NCI-H146 treated with DMSO at 0.1 percent for 48 hours (cell line): ENCODE measurements around the gene INTS6.

ENCODE experiments used
- DNase-seq: peaks from one replicate; lab custom pipeline; 2025; ENCODE audit not compliant: unreplicated experiment; lab: John Stamatoyannopoulos, UW

INTS6 gene

DNA sequence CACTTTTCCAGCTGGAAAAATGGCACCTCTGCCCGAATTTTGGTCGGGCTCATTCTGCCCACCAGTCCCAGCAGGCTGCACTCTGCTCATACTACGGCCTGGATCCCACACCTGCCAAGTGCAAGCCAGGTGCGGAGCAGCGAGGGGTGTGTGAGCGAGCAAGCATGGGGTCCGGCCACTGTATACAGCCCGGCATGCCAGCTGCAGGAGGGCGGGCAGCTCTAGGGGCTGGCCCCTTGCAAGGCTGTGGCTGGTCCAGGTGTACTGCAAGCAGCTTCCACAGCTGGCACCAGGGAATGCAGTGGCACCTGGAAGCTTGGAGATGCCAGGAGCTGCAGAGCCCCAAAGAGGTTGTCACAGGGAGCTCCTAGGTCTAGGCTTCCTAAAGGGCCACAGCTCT, 2.7 kb upstream of the INTS6 start:
- DNase-seq: no peak

DNA sequence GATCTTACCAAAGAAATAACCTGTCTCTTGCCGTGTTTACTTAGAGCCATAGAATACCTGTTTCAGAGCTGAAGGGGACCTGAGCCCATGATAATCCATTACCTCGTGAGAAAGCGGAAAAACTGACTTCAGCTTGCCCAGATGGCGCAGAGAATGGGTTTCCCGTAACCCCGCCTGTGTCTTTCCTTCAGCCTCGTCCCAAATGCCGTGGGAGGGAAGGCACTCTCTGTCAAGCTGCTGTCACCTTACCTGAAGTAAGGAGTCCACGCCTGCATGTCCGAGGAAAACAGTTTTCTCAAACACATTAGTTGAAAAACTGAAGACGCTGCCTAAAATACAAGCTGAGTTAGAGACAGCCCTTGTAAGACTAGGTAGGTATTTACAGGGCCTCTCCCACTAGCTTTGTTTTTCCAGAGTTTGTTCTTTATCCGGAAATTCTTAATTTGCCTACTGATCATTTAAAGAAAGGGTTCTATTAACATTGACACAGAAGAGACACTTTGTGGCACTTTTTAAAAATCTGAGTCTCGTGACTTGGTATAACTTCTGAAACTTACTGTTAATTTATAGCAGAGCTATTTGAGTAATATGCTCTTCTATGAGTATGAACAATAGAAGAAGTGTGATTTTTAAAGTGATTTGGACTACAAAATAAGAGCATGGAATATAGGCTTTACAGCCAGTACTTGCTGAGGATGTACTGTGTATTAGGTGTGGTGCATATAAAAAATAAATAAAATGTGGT, 1.3 kb upstream of the INTS6 start:
- peak; percentile 35 for DNase-seq

DNA sequence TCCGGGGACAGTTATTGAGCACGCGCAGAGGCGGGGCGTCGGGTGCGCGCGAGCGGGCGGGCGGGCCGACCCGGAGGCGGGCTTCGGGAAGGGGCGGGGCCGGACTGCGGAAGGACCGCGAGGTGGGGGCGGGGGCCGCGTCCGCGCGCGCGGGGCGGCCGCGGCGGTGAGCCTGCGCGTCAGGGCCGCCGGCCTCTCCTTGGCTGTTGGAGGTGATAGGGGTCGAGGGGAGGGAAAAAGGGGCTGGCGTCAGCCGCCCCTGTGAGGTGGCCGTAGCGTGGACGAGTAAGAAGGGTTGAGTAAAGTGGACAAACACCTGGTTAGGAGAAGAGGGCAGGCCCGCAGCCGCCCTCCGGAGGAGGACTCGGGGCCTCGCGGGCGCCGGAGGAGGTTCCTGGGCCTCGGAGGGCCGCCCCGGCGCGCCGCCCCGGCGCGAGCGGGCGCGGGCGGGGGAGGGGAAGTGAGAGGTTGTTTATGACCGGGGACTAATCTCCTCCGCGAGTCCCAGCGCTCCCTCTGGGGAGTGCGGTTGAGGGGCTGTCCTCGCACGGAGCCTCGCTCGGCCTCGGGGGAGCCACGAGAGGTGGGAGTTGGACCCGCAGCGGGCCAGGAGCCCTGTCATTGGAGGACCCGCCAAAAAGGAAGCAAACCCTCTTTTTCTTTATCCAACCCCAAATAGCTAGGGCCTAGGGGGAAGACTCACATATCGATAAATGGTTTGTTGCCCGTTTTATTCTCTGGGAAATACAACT, 547 bp upstream of the INTS6 start:
- DNase-seq: peak; percentile 85

DNA sequence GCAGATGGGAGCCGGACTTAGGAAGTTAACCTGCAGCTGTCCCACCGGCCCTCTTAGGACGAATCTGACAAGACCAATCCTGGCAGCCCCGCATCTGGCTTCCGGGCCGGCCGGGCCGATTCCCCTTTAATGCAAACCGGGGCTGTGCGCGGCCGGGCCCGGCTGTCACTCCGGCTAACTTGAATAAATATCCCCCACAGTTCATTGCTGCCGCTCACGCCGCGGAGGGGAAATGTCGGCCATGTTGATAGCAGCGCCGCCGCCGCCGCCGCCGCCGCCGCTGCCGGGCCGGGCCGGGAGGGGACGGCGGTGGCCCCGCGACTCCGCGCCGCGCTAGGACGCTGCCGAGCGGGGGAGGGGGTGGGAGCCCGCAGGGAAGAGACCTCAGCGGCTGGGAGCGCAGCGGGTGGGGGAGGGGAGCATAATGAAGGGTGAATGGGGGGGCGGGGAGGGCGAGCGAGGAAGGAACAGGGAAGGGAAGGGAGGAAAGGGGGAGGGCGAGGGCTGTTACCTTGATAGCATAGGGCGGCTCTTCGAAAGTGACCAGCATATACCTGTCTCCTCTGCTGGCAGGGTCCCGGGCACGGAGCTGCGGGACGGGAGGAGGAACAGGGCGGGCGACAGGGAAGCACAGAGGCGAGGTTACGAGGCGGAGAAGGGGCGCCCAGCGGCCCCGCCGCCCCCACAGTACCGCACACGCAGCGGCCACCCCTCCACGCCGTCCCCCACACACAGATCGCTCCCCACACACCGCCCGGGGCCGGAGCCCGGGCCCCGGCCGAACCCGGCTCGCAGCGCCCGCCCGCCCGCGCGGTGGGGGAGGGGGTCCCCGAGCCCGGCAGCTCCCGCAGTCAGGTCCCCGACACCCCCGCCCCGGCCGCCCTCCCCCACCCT, 1.1 kb downstream of the INTS6 start:
- DNase-seq: peak; percentile 36

DNA sequence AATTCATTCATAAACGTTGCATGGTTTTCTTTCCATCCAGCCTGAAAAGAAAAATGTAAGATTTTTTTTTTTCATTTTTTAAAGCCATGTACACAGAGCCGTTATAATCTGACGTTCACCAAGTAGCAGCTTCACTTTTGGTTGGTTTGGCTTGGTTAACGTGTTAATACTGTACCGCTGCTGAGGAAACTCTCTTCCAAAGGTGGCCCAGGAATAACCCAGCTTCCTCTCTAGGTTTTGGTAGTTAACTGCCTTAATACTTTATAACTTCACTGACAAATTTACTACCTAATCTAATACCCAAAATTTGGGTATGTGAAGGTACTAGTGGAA, 1.7 kb downstream of the INTS6 start:
- no peak for DNase-seq

DNA sequence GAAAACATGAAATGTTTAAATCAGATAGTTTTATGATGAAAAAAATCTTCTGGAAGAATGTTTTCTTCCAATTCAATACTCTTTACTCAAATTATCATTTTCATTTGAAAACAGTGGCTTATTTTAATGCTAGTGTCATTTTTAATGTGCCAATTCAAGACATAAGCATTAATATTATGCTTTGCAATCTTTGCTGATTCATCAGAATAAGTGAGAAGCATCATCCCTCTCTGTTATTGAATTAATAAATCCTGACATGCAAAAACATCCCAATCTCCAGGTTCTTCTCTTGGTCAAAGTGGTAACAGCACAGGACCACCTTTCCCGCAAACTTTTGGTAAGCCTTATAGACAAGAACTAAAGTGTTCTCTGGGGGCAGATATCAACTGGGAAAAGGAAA, 3.8 kb downstream of the INTS6 start:
- DNase-seq: no peak

DNA sequence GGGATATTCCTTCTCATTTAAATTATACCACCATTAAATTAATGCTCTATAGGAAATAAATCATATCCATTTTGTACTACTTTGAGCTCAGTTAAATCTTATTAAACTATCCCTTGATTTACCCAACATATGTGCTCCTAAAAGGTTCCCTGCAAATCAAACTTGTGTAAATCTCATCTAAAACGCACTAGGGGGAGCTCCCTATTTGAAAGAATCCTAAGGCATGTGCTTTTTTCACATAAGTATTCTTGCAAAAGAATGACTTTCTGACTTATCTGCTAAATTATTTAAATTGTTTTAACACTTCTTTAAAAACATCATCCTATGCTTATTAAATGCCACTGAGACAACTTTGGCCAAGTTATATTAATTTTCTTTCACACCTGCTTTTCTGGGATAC, 7.9 kb downstream of the INTS6 start:
- no peak for DNase-seq

DNA sequence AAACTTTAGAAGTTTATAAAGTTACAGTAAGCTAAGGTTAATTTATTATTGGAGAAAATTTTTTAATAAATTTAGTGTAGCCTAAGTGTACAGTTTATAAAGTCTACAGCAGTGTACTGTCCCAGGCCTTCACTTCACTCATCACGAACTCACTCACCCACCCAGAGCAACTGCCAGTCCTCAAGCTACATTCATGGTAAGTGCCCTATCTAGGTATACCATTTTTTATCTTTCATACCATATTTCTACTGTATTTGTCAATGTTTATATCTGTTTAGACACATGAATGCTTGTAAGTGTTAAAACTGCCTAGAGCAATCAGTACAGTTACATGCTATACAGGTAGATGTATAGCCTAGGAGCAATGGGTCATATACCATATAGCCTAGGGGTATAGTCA, 12.5 kb downstream of the INTS6 start:
- DNase-seq: no peak

DNA sequence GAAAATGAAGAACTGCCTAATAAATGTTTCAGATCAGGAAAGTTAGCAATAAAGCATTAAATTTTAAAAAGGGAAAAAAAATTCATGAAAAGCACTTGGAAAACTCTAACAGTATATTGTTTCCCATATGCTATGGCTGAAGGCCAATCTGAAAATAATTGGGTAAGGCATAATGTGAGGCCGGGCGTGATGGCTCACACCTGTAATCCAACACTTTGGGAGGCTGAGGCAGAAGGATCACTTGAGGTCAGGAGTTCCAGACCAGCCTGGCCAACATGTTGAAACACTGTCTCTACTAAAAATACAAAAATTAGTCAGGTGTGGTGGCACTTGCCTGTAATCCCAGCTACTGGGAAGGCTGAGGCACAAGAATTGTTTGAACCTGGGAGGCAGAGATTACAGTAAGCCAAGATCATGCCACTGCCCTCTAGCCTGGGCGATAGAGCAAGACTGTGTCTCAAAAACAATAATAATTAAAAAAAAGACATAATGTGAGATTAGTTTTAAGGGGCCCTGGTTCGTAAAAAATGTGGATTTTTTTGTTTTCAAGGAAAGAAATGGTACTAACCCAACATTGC, 15.2 kb downstream of the INTS6 start:
- DNase-seq: no peak

DNA sequence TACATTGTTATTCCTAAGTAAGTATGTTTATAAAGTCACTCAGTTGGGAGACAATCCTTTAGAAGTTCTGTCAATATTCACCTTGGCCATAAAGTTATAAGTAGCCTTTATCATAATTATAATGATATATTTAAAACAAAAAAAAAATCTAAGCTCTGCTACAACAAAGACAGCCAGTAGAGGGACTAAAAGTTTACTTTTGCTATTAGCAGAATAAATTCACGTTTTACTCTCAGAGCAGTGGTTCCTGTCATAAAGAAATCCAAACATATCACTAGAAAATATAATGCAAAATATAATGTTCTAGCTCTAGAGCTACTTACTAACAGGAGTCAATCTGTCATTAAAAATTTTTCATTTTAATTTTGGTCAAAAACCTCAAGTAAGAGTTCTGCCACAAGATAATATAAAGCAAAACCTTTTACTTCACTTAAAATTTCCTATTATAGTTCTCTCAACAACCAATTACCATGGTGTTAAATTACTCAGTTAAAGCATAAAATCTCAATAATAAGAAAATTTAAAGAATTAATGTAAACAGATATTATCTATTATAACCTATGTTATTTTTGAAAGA, 17.7 kb downstream of the INTS6 start:
- DNase-seq: no peak

DNA sequence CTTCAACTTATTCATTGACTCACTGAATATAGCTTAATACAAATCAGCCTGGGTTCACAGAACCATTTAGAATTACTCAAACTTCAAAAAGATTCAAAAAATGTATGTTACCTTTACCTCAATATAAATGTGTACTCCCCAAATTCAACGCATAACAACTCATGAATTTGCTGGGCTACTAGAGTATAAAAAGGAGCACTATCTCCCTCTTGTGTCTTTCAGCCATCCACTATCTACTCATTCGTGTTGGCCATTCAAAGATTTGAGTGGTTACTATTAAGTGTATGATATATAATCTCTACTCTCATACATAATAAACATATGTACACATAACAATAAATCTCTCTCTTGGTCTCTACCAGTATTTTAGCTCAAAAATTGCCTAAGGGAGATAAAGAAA, 20.3 kb downstream of the INTS6 start:
- no peak for DNase-seq

DNA sequence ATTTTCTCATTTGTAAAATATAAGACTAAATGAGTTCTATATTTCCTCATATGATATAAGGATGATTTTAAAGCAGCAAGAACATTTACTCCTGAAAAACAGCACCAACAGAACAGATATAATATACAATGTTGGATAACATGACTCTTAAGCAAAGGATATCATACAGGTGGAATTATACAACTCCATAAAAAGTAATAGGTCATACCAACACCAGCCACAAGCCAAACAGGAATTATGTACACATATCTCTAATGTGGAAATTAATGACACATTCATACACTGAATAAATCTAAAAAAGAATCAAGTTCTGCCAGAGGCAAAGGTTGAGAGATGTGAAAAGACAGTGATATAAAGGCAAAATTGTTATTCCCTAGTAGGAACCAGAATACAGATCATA, 25.9 kb downstream of the INTS6 start:
- no peak for DNase-seq

DNA sequence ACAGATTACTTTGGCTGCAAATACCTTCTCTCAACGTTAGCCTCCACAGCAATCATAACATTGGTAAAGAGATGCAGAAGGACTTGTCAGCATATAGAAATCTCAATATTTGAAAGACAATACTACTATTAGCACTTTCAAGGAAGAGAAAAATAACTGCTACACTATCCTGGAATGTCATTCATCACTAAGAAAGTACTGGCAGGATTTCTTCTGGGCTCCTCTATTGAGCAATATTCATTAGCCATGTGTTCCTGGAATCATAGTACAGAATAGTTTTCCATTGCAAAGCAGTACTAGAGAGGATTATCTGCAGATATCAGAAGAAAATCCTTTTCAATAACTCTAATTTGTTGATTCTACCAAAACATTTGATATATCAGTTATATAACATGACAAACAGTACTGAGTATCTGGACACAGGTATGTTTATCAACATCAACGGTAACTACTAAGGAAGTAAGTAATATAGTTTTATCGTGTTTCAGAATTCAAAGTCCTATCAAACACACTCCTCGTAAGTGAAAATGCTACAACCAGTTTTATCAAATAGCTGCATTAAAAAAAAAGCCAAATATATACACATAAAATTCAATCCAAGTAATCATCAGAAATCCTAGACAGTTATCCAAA, 27.3 kb downstream of the INTS6 start:
- no peak for DNase-seq

DNA sequence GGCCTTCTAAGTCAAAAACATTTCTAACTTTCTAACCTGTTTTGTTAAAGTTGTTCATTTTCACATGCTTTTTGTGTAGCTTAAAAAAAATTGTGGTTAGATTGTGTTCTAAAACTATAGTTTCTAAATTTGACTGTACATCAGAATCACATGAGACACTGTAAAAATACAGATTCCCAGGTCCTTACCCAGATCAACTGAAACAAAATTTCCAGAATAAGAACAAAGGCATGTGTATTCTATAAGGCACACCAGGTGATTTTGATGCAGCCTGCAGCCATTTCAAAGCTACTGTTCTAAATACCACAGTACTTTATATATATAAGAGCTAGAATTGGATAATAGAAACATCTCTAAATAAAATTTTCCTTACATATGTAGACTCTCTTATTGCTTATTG, 29.1 kb downstream of the INTS6 start:
- no peak for DNase-seq

DNA sequence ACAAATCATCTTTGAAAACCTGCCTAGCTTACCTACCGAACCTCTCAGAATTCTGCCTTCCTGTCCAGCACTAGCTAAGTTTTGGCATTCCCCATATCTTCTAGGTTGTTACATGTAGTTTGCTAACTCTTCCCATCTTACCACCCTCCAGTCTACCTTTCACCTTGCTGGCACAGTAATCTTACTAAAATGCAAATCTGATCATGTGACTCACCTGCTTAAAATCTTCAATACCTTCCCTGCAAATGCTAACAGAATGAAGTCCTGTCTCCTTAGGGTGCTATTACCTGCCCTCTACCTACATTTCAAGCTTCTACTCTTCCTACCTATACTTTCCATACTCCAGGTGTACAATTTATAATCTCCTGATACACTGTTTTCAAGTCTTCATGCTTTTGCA, 30.4 kb downstream of the INTS6 start:
- DNase-seq: no peak

DNA sequence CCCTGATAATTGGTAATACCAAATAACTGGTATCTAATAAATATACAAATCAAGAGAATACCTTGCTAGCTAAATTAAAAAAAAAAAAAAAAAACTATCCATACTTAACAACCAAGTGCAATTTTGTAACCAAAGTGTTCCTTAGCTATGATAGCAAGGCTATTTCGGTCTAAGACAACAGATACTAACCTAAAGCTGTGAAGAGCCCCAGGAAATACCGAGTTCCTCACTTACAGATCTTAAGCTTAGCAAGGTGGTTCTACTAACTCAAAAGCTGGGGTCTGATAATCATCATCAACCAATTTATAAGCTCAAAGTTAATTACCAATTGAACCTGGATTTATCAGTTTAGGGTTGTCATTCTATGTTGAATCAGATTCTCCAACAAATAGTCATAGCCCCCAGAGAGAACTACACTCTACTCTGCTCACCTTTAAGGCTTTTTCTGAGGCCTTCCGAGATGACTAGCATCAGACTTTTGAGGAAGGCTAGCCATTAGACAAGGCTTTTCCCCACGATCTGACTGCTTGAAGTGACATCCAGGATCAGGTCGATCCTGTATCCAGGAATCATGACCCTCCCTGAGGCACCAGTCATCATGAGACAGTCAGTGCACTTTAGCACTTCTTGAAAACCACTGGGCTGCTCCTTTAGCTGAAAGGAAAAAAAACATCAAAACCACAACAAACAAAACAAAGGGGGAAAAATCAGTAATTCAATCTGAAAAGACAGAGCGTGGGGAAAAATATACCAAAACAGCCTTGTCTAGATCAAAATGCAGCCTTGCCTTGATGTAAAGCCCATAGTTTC, 31.9 kb downstream of the INTS6 start:
- no peak for DNase-seq

DNA sequence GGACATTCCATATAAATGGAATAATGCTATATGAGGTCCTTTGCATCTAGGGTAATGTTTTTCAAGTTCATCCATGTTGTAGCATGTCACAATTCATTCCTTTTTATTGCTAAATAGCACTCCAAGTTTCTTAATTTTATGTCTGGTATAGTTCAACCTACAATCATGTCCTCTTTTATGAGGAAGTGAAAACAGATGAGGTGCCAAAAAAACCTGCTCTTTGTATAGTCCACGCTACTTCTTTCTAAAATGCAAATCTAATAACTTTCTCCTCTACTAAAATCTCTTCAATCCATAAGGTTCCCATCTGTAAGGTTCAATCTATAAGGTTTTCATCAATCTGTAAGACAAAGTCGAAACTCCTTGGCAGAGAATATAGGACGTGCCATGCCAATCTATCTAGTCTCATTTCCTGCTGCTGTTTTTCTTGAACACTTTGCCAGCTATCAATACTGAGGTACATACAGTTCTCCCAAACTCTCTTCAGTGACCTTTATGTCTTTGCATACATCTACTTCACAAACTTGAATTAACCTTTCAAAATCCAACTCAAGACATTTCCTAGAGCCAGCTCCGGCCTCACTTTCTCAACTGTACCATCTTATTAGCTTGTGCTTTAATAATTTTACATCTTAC, 33.7 kb downstream of the INTS6 start:
- DNase-seq: no peak

DNA sequence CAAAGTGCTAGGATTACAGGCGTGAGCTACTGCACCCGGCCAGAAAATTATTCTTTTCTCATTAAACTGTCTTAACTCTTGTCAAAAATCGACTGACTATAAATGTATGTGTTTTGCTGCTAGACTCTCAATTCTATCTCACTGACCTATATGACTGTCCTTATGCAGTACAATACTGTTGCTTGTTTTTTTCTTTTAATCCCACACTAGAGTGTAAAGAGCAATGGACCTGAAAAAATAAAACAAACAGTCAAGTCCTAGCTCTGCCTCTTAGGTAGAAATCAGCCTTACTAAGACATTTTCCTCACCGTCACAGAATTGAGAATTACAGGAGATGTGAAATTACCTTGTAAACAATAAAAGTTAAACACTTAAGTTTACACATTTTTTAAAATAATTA, 35.1 kb downstream of the INTS6 start:
- DNase-seq: no peak

DNA sequence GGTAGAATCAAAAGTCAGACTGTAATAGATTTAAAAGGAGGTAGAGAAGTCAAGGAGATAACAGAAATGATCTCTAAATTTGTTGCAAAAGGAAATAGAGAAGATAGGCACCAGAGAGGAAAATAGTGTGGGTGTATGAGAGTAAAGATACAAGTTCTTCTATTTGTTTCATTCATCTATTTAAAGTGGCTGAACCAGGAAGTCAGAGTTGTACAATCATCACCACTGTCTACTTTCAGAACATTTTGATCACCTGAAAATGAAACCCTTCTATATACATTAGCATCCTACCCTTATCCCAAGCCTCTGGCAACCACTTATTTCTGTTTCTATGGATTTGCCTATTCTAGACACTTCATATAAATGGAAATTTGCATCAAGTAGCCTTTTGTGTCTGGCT, 36.7 kb downstream of the INTS6 start:
- DNase-seq: no peak
